ENCODE results near the gene PPP1R15A.

DNA sequence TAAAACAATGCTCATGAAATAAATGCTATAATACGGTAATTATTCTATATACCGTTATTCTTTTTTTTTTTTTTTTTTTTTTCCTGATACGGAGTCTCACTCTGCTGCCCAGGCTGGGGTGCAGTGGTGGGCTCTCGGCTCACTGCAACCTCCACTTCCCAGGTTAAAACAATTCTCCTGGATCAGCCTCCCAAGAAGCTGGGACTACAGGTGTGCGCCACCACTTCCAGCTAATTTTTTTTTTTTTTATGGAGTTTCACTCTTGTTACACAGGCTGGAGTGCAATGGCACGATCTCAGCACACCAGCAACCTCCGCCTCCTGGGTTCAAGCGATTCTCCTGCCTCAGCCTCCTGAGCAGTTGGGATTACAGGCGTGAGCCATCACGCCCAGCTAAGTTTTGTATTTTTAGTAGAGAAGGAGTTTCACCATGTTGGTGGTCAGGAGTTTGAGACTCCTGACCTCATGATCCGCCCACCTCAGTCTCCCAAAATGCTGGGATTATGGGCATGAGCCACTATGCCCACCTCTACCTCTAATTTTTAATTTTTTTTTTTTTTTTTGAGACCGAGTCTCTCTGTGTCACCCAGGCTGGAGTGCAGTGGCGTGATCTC lies 6.9 kb downstream of the PPP1R15A start:
- TF ChIP-seq CTCF (IDR thresholded peaks at IDR 0.05) (no peak), EP300 (IDR thresholded peaks at IDR 0.05) (no peak), POLR2A (IDR thresholded peaks at IDR 0.05) (no peak)
